Stimulated activated naive CD4-positive, alpha-beta T cell treated with Interleukin-2 at 50 U/mL for 16 hours (primary cell): ENCODE data around the gene TSKU.
A peak's percentile ranks its signal among the peaks of the same experiment; 100 is the strongest.
"Not testable (repeated sequence)": the region's sequence is repeated elsewhere in the genome, so short reads cannot be mapped to it uniquely, and the experiment has no call there.

Experiments
- DNase-seq: peaks from one replicate; lab custom pipeline; 2025; lab: John Stamatoyannopoulos, UW

Gene TSKU

GRCh38 chr11:76788661-76789442 lies 5.7 kb downstream of the TSKU start:
- DNase-seq: no peak

- no peak for DNase-seq
Measured at GRCh38 chr11:76789443-76789719, 6.2 kb downstream of the TSKU start.

GRCh38 chr11:76790251-76790650 lies 7.1 kb downstream of the TSKU start:
- DNase-seq: no peak

- not testable (repeated sequence) for DNase-seq
Measured at GRCh38 chr11:76791002-76791770, 8.0 kb downstream of the TSKU start.

GRCh38 chr11:76791861-76792260 lies 8.7 kb downstream of the TSKU start:
- no peak for DNase-seq

GRCh38 chr11:76792505-76793264 lies 9.5 kb downstream of the TSKU start:
- no peak for DNase-seq

- no peak for DNase-seq
Measured at GRCh38 chr11:76793391-76794291, 10.5 kb downstream of the TSKU start.

GRCh38 chr11:76794371-76795289 lies 11.5 kb downstream of the TSKU start:
- no peak for DNase-seq

GRCh38 chr11:76795290-76795935 lies 12.3 kb downstream of the TSKU start:
- no peak for DNase-seq

- no peak for DNase-seq
Measured at GRCh38 chr11:76795936-76796441, 12.8 kb downstream of the TSKU start.

GRCh38 chr11:76796511-76797198 lies 13.5 kb downstream of the TSKU start:
- no peak for DNase-seq

GRCh38 chr11:76797341-76798201 lies 14.4 kb downstream of the TSKU start:
- no peak for DNase-seq

- DNase-seq: no peak
Measured at GRCh38 chr11:76798202-76798581, 15.0 kb downstream of the TSKU start.

GRCh38 chr11:76798671-76799065 lies 15.5 kb downstream of the TSKU start:
- DNase-seq: no peak

- peak; percentile 65 for DNase-seq
Measured at GRCh38 chr11:76799066-76799804, 16.1 kb downstream of the TSKU start.

GRCh38 chr11:76800466-76801200 lies 17.5 kb downstream of the TSKU start:
- DNase-seq: no peak

GRCh38 chr11:76801225-76801624 lies 18.1 kb downstream of the TSKU start:
- no peak for DNase-seq
